PFSK-1 (cell line): ENCODE data around the gene SPIRE1.

Source experiments
- FOXP2 ChIP-seq: optimal IDR thresholded peaks from 2 replicates; pipeline ENCODE3; 2011; ENCODE audit warnings: borderline replicate concordance, control low read depth, inconsistent platforms; ENCODE audit not compliant: insufficient read depth; ENCODE audit errors: extremely low read length, extremely low read depth
- POLR2AphosphoS5 ChIP-seq: IDR thresholded peaks from 2 replicates; pipeline ENCODE4 v1.6.1; 2012; ENCODE audit warnings: low read depth, mild to moderate bottlenecking, control low read depth, low read length, moderate library complexity
- SIN3A ChIP-seq: IDR thresholded peaks from 2 replicates; pipeline ENCODE4 v1.6.1; 2012; ENCODE audit warnings: mild to moderate bottlenecking, low read length, moderate library complexity, borderline replicate concordance; ENCODE audit not compliant: insufficient read depth
- TAF1 ChIP-seq: IDR thresholded peaks from 2 replicates; pipeline ENCODE4 v1.6.1; 2012; ENCODE audit warnings: low read length, control low read depth, borderline replicate concordance; ENCODE audit not compliant: insufficient read depth
- TF ChIP-seq, protein P1 (sequence below), 2 experiments: IDR thresholded peaks; 2 replicates each; pipeline versions ENCODE4 v1.6.1 to v1.8.0; 2011 to 2012; ENCODE audit warnings: low read depth in 2 of 2, low read length in 2 of 2, control low read depth in 1 of 2, inconsistent platforms in 1 of 2, mild to moderate bottlenecking in 1 of 2, moderate library complexity in 1 of 2; ENCODE audit not compliant: insufficient read depth in 1 of 2

Gene SPIRE1

GRCh38 chr18:12423820-12424219 is 234.1 kb downstream of the SPIRE1 start:
- TF ChIP-seq SIN3A (no peak), TAF1 (no peak), FOXP2 (no peak), POLR2AphosphoS5 (no peak)
- TF ChIP-seq, protein P1, sequence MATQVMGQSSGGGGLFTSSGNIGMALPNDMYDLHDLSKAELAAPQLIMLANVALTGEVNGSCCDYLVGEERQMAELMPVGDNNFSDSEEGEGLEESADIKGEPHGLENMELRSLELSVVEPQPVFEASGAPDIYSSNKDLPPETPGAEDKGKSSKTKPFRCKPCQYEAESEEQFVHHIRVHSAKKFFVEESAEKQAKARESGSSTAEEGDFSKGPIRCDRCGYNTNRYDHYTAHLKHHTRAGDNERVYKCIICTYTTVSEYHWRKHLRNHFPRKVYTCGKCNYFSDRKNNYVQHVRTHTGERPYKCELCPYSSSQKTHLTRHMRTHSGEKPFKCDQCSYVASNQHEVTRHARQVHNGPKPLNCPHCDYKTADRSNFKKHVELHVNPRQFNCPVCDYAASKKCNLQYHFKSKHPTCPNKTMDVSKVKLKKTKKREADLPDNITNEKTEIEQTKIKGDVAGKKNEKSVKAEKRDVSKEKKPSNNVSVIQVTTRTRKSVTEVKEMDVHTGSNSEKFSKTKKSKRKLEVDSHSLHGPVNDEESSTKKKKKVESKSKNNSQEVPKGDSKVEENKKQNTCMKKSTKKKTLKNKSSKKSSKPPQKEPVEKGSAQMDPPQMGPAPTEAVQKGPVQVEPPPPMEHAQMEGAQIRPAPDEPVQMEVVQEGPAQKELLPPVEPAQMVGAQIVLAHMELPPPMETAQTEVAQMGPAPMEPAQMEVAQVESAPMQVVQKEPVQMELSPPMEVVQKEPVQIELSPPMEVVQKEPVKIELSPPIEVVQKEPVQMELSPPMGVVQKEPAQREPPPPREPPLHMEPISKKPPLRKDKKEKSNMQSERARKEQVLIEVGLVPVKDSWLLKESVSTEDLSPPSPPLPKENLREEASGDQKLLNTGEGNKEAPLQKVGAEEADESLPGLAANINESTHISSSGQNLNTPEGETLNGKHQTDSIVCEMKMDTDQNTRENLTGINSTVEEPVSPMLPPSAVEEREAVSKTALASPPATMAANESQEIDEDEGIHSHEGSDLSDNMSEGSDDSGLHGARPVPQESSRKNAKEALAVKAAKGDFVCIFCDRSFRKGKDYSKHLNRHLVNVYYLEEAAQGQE (IDR thresholded peaks at IDR 0.05; ENCODE audit: insufficient read depth in 1 of 2, low read depth in 2 of 2, low read length in 2 of 2) = no peak

DNA sequence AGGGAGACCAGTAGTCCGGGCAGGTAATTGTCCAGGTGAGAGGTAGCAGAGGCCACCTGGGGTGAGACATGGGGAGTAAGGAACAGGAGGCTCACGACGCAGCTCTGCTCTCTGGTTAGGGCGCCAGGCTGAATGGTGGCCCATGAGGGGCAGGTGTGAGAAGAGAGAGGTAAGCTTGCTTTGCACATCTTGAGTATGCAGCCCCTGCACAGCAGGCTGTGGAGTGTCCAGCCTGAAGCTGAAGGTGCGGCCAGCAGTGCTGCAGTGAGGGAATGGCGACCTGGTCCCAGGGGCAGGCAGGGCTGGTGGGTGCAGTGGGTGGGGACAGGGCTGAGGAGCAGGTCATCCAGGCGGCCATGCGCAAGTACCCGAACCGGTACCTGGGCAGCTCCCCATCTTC is 234.5 kb downstream of the SPIRE1 start:
- TF ChIP-seq SIN3A (no peak), POLR2AphosphoS5 (no peak), TAF1 (no peak), FOXP2 (no peak)
- TF ChIP-seq, protein P1 (IDR thresholded peaks at IDR 0.05; ENCODE audit: insufficient read depth in 1 of 2, low read depth in 2 of 2, low read length in 2 of 2) = no peak

GRCh38 chr18:12422936-12423335 is 235.0 kb downstream of the SPIRE1 start:
- TF ChIP-seq FOXP2 (no peak), SIN3A (no peak), POLR2AphosphoS5 (no peak), TAF1 (no peak)
- TF ChIP-seq, protein P1 (IDR thresholded peaks at IDR 0.05; ENCODE audit: insufficient read depth in 1 of 2, low read depth in 2 of 2, low read length in 2 of 2) = no peak

DNA sequence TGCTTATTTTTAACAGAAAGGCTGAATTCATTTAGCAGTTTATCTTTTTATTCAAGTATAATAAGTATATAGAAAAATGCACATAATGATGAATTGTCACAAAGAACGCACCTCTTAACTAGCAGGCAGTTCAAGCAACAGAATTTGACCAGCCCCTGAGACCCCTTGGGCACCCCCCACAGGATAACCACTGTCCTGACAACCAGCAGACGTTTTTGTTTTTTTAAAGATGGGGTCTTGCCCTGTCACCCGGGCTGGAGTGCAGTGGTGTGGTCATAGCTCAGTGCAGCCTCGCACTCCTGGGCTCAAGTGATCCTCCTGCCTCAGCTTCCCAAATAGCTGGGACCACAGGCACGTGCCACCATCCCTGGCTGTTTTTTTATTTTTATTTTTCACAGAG is 236.2 kb downstream of the SPIRE1 start:
- TF ChIP-seq, protein P1 (IDR thresholded peaks at IDR 0.05; ENCODE audit: insufficient read depth in 1 of 2, low read depth in 2 of 2, low read length in 2 of 2) = no peak
- no peak for TF ChIP-seq POLR2AphosphoS5
- no peak for TF ChIP-seq FOXP2

- TF ChIP-seq TAF1 (no peak), SIN3A (no peak), FOXP2 (no peak), POLR2AphosphoS5 (no peak)
- TF ChIP-seq, protein P1 (IDR thresholded peaks at IDR 0.05; ENCODE audit: insufficient read depth in 1 of 2, low read depth in 2 of 2, low read length in 2 of 2) = no peak
Measured at GRCh38 chr18:12420821-12421421, 237.0 kb downstream of the SPIRE1 start.
